Hepatocyte (in vitro differentiated cells): ENCODE measurements around the gene TRABD.

Experiments used
- EZH2 ChIP-seq: fragments of 200-600 bp; sonication (generic); IDR thresholded peaks from 2 replicates; pipeline ENCODE4 v1.6.1; 2016; ENCODE audit warnings: antibody characterized with exemption, mild to moderate bottlenecking, borderline replicate concordance
- EZH2phosphoT487 ChIP-seq: fragments of 200-600 bp; sonication (generic); IDR thresholded peaks from one replicate; pipeline ENCODE4 v1.6.1; 2018; ENCODE audit warnings: antibody characterized with exemption, mild to moderate bottlenecking, low read depth, moderate library complexity; ENCODE audit not compliant: unreplicated experiment, severe bottlenecking
- TF ChIP-seq, protein P1 (sequence below): fragments of 200-600 bp; sonication (generic); IDR thresholded peaks from 2 replicates; pipeline ENCODE4 v1.5.1; 2016; ENCODE audit warnings: antibody characterized with exemption, mild to moderate bottlenecking; ENCODE audit not compliant: poor library complexity

DNA sequence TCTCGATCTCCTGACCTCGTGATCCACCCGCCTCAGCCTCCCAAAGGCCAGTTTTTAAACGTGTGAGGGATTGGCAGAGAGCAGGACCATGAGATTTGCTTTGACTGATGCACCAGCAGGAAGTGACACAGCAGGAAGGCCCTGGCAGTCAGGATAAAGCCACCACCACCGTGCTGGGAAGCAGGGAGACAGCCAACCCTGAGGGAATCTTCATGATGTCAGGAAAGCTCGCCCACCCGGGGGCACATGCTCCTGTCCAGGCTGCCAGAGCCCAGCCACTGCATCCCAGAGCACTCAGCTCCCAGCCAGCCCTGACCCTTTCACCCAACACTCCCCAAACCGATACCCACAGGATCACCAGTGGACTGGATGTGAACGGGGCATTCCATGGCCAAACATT lies 53.0 kb downstream of the TRABD start:
- no peak for TF ChIP-seq EZH2
- TF ChIP-seq, protein P1, sequence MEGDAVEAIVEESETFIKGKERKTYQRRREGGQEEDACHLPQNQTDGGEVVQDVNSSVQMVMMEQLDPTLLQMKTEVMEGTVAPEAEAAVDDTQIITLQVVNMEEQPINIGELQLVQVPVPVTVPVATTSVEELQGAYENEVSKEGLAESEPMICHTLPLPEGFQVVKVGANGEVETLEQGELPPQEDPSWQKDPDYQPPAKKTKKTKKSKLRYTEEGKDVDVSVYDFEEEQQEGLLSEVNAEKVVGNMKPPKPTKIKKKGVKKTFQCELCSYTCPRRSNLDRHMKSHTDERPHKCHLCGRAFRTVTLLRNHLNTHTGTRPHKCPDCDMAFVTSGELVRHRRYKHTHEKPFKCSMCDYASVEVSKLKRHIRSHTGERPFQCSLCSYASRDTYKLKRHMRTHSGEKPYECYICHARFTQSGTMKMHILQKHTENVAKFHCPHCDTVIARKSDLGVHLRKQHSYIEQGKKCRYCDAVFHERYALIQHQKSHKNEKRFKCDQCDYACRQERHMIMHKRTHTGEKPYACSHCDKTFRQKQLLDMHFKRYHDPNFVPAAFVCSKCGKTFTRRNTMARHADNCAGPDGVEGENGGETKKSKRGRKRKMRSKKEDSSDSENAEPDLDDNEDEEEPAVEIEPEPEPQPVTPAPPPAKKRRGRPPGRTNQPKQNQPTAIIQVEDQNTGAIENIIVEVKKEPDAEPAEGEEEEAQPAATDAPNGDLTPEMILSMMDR, result no peak
- no peak for TF ChIP-seq EZH2phosphoT487
